Stimulated activated CD4-positive, alpha-beta T cell treated with anti-CD3 and anti-CD28 coated beads, TNF-alpha, amount 100 ng/mL, for 48 hours (primary cell): ENCODE results near the gene LAMA5.

Source experiments
- DNase-seq, 3 donors: peaks; one replicate each; pipeline ENCODE4 v3.0.0-alpha.2; 2020; ENCODE audit warnings: low read depth in 3 of 3

LAMA5 gene

GRCh38 chr20:62405108-62405980 is 38.2 kb upstream of the LAMA5 start:
- DNase-seq = no peak

- DNase-seq = no peak
These were observed 37.6 kb upstream of the LAMA5 start for GRCh38 chr20:62404761-62405107.

- no peak for DNase-seq
These were observed 37.1 kb upstream of the LAMA5 start for GRCh38 chr20:62404112-62404665.

- no peak for DNase-seq
These were observed 36.2 kb upstream of the LAMA5 start for GRCh38 chr20:62403331-62403730.

- DNase-seq = no peak
These were observed 35.5 kb upstream of the LAMA5 start for GRCh38 chr20:62402456-62403150.

- DNase-seq = no peak
These were observed 34.2 kb upstream of the LAMA5 start for GRCh38 chr20:62401331-62401779.

- DNase-seq = no peak
These were observed 33.4 kb upstream of the LAMA5 start for GRCh38 chr20:62400541-62400940.

GRCh38 chr20:62400021-62400420 is 32.9 kb upstream of the LAMA5 start:
- DNase-seq = no peak

- no peak for DNase-seq
These were observed 31.2 kb upstream of the LAMA5 start for GRCh38 chr20:62398120-62398821.

GRCh38 chr20:62396367-62397239 is 29.5 kb upstream of the LAMA5 start:
- no peak for DNase-seq

- DNase-seq = no peak
These were observed 28.5 kb upstream of the LAMA5 start for GRCh38 chr20:62395311-62396242.

- DNase-seq = no peak
These were observed 27.4 kb upstream of the LAMA5 start for GRCh38 chr20:62394248-62395245.

GRCh38 chr20:62393830-62394229 is 26.7 kb upstream of the LAMA5 start:
- no peak for DNase-seq

GRCh38 chr20:62393335-62393665 is 26.2 kb upstream of the LAMA5 start:
- DNase-seq = no peak

- DNase-seq = no peak
These were observed 25.7 kb upstream of the LAMA5 start for GRCh38 chr20:62392621-62393334.

- DNase-seq = no peak
These were observed 24.9 kb upstream of the LAMA5 start for GRCh38 chr20:62392077-62392418.

- no peak for DNase-seq
These were observed 24.3 kb upstream of the LAMA5 start for GRCh38 chr20:62391165-62392076.
